Chondrocyte (in vitro differentiated cells): ENCODE data around the gene BPI. TPM values are rescaled to one million over a fixed set of nuclear protein-coding genes. Genes with fewer than 3 reads are reported as not detected.

Experiments used
- DNase-seq: peaks from one replicate; pipeline ENCODE4 v3.0.0; 2021; ENCODE audit warnings: mixed read lengths, low spot score
- H3K27ac Mint-ChIP-seq: one replicate; pipeline ENCODE4 v1.8.0; 2021; ENCODE audit warnings: mild to moderate bottlenecking, moderate library complexity, mixed read lengths; ENCODE audit not compliant: unreplicated experiment
- H3K27me3 Mint-ChIP-seq: 2 replicates; pipeline ENCODE4 v1.8.0; 2021; ENCODE audit warnings: low read depth, mixed read lengths
- H3K36me3 Mint-ChIP-seq: 2 replicates; pipeline ENCODE4 v1.8.0; 2021; ENCODE audit warnings: low read depth, mixed read lengths
- H3K4me1 Mint-ChIP-seq: 2 replicates; pipeline ENCODE4 v1.8.0; 2021; ENCODE audit warnings: low read depth, mild to moderate bottlenecking, mixed read lengths
- H3K4me3 Mint-ChIP-seq: one replicate; pipeline ENCODE4 v1.8.0; 2021; ENCODE audit warnings: mild to moderate bottlenecking, moderate library complexity, mixed read lengths; ENCODE audit not compliant: unreplicated experiment
- H3K9me3 Mint-ChIP-seq: 2 replicates; pipeline ENCODE4 v1.8.0; 2021; ENCODE audit warnings: low read depth, mixed read lengths
- CTCF ChIP-seq: fragments of 200-600 bp; sonication (generic); IDR thresholded peaks from 2 replicates; pipeline ENCODE4 v1.5.0; 2021; ENCODE audit warnings: antibody characterized with exemption, mild to moderate bottlenecking, moderate library complexity
- total RNA-seq: library from RNA; stranded (reverse); gene quantifications from 3 replicates; pipeline ENCODE4 v1.2.1, GENCODE V29; 2021

BPI gene
- total RNA-seq, 1 donor from 2014 or later: 0.55 TPM

- TF ChIP-seq CTCF: no peak
- no peaks in the 10 kb centered on the region for H3K9me3 Mint-ChIP-seq
- DNase-seq: no peak
Observed at GRCh38 chr20:38293491-38294065, 10.4 kb upstream of the BPI start.

GRCh38 chr20:38294076-38294591, 9.8 kb upstream of the BPI start:
- no peaks in the 10 kb centered on the region for H3K9me3 Mint-ChIP-seq
- H3K4me3 Mint-ChIP-seq: no peak overlapping the region
- H3K36me3 Mint-ChIP-seq: peaks cover 2% of the 10 kb centered on the region
- no peak overlapping the region for H3K27ac Mint-ChIP-seq
- no peaks in the 10 kb centered on the region for H3K27me3 Mint-ChIP-seq
- no peak for DNase-seq
- H3K4me1 Mint-ChIP-seq: peaks cover 43% of the 10 kb centered on the region
- no peak for TF ChIP-seq CTCF

More at GRCh38 chr20:38293491-38294065, 10.4 kb upstream of the BPI start:
- peaks cover 39% of the 10 kb centered on the region for H3K4me1 Mint-ChIP-seq
- peaks cover 2% of the 10 kb centered on the region for H3K36me3 Mint-ChIP-seq
- H3K4me3 Mint-ChIP-seq: no peak overlapping the region
- no peaks in the 10 kb centered on the region for H3K27me3 Mint-ChIP-seq
- H3K27ac Mint-ChIP-seq: no peak overlapping the region

- Mint-ChIP-seq H3K27me3 (no peaks in the 10 kb centered on the region), H3K4me1 (peaks cover 38% of the 10 kb centered on the region), H3K4me3 (no peak overlapping the region), H3K27ac (no peak overlapping the region), H3K36me3 (peaks cover 2% of the 10 kb centered on the region), H3K9me3 (no peaks in the 10 kb centered on the region)
- DNase-seq: no peak
- no peak for TF ChIP-seq CTCF
Observed at GRCh38 chr20:38295811-38296210, 8.1 kb upstream of the BPI start.

- Mint-ChIP-seq H3K27ac (no peak overlapping the region), H3K36me3 (peaks cover 2% of the 10 kb centered on the region), H3K27me3 (peaks cover 3% of the 10 kb centered on the region), H3K4me3 (no peak overlapping the region), H3K9me3 (no peaks in the 10 kb centered on the region), H3K4me1 (peaks cover 31% of the 10 kb centered on the region)
- TF ChIP-seq CTCF: no peak
- DNase-seq: no peak
Observed at GRCh38 chr20:38296433-38296832, 7.5 kb upstream of the BPI start.

GRCh38 chr20:38297916-38298674, 5.9 kb upstream of the BPI start:
- DNase-seq: no peak
- Mint-ChIP-seq H3K36me3 (no peaks in the 10 kb centered on the region), H3K9me3 (no peaks in the 10 kb centered on the region), H3K27ac (peak overlapping the region; percentile 92), H3K4me3 (no peak overlapping the region), H3K4me1 (peaks cover 29% of the 10 kb centered on the region), H3K27me3 (peaks cover 3% of the 10 kb centered on the region)
- no peak for TF ChIP-seq CTCF
